Neural progenitor cell (in vitro differentiated cells): ENCODE results near the gene AIF1L. TPM values are rescaled to one million over a fixed set of nuclear protein-coding genes. Genes with fewer than 3 reads are reported as not detected.

Source experiments
- DNase-seq: peaks from one replicate; pipeline ENCODE4 v3.0.0-alpha.2; 2016; ENCODE audit warnings: low spot score
- H2AFZ ChIP-seq: fragments of 200-600 bp; sonication (generic); replicated peaks from 2 replicates; pipeline ENCODE4 v1.6.1; 2016; ENCODE audit warnings: antibody characterized with exemption
- H3F3A ChIP-seq: fragments of 200-600 bp; sonication (generic); 2 replicates; pipeline ENCODE4 v1.6.1; 2016; ENCODE audit warnings: antibody characterized with exemption, low read depth
- H3K27ac ChIP-seq: fragments of 200-600 bp; sonication (generic); 2 replicates; pipeline ENCODE4 v1.5.1; 2016; ENCODE audit warnings: mild to moderate bottlenecking
- H3K27me3 ChIP-seq: fragments of 200-600 bp; sonication (generic); 2 replicates; pipeline ENCODE4 v1.6.1; 2016; ENCODE audit warnings: mild to moderate bottlenecking, moderate library complexity
- H3K36me3 ChIP-seq: fragments of 200-600 bp; sonication (generic); 2 replicates; pipeline ENCODE4 v1.5.1; 2016
- H3K4me1 ChIP-seq: fragments of 200-600 bp; sonication (generic); 2 replicates; pipeline ENCODE4 v1.6.1; 2016; ENCODE audit warnings: mixed run types
- H3K4me2 ChIP-seq: fragments of 200-600 bp; sonication (generic); 2 replicates; pipeline ENCODE4 v1.6.1; 2016
- H3K4me3 ChIP-seq: fragments of 200-600 bp; sonication (generic); 2 replicates; pipeline ENCODE4 v1.5.1; 2016
- H3K79me2 ChIP-seq: fragments of 200-600 bp; sonication (generic); 2 replicates; pipeline ENCODE4 v1.6.1; 2016; ENCODE audit warnings: low read depth
- H3K9ac ChIP-seq: fragments of 200-600 bp; sonication (generic); 2 replicates; pipeline ENCODE4 v1.6.1; 2016
- H3K9me3 ChIP-seq: fragments of 200-600 bp; sonication (generic); 2 replicates; pipeline ENCODE4 v1.5.1; 2016; ENCODE audit warnings: low read depth
- H4K20me1 ChIP-seq: fragments of 200-600 bp; sonication (generic); 2 replicates; pipeline ENCODE4 v1.6.1; 2016; ENCODE audit warnings: low read depth
- H3K27ac Mint-ChIP-seq: 3 replicates; pipeline ENCODE4 v1.8.0; 2021; ENCODE audit warnings: mixed read lengths
- H3K27me3 Mint-ChIP-seq: 2 replicates; pipeline ENCODE4 v1.8.0; 2022; ENCODE audit warnings: low read depth, mild to moderate bottlenecking, inconsistent platforms, moderate library complexity, mixed read lengths; ENCODE audit not compliant: insufficient read depth
- H3K36me3 Mint-ChIP-seq: 3 replicates; pipeline ENCODE4 v1.8.0; 2021; ENCODE audit warnings: mixed read lengths
- H3K4me1 Mint-ChIP-seq: 3 replicates; pipeline ENCODE4 v1.8.0; 2021; ENCODE audit warnings: mixed read lengths
- H3K4me3 Mint-ChIP-seq: 3 replicates; pipeline ENCODE4 v1.8.0; 2021; ENCODE audit warnings: mild to moderate bottlenecking, moderate library complexity, mixed read lengths
- H3K9me3 Mint-ChIP-seq: 3 replicates; pipeline ENCODE4 v1.8.0; 2020; ENCODE audit warnings: mixed read lengths
- CTCF ChIP-seq: fragments of 200-600 bp; sonication (generic); IDR thresholded peaks from 2 replicates; pipeline ENCODE4 v1.5.1; 2017; ENCODE audit warnings: antibody characterized with exemption, mild to moderate bottlenecking
- EZH2 ChIP-seq: fragments of 200-600 bp; sonication (generic); IDR thresholded peaks from 2 replicates; pipeline ENCODE4 v1.6.1; 2017; ENCODE audit warnings: antibody characterized with exemption, mild to moderate bottlenecking, moderate library complexity
- EZH2phosphoT487 ChIP-seq: fragments of 200-600 bp; sonication (generic); IDR thresholded peaks from 2 replicates; pipeline ENCODE4 v1.6.1; 2017; ENCODE audit warnings: antibody characterized with exemption
- total RNA-seq: library from RNA; depleted of rRNA; stranded (reverse); fragments of >200 nt; gene quantifications from 2 replicates; pipeline ENCODE4 v1.2.3, GENCODE V29; 2015; ENCODE audit warnings: low replicate concordance

AIF1L gene
- total RNA-seq, 1 donor from 2014 or later = 69.0 TPM

GRCh38 chr9:131095666-131096268, 564 bp upstream of the AIF1L start:
- no peak for TF ChIP-seq EZH2
- no peak for TF ChIP-seq EZH2phosphoT487
- TF ChIP-seq CTCF = no peak
- Histone ChIP-seq H3K27me3 (no peaks in the 10 kb centered on the region), H3K4me2 (peak overlapping the region; percentile 47), H3K79me2 (peaks cover 34% of the 10 kb centered on the region), H3K4me3 (peak overlapping the region; percentile 79), H2AFZ (peak overlapping the region; percentile 14), H3F3A (peaks cover 31% of the 10 kb centered on the region), H3K9me3 (no peaks in the 10 kb centered on the region), H3K27ac (no peak overlapping the region), H3K36me3 (no peaks in the 10 kb centered on the region), H4K20me1 (peaks cover 15% of the 10 kb centered on the region), H3K9ac (no peak overlapping the region), H3K4me1 (peaks cover 21% of the 10 kb centered on the region)
- H3K27me3 Mint-ChIP-seq = peaks cover 12% of the 10 kb centered on the region
- H3K36me3 Mint-ChIP-seq = no peaks in the 10 kb centered on the region
- peaks cover 28% of the 10 kb centered on the region for H3K4me1 Mint-ChIP-seq
- peak overlapping the region; percentile 93 for H3K27ac Mint-ChIP-seq
- peak overlapping the region; percentile 90 for H3K4me3 Mint-ChIP-seq
- H3K9me3 Mint-ChIP-seq = no peaks in the 10 kb centered on the region
- no peak for DNase-seq

GRCh38 chr9:131097126-131097947, 1.0 kb downstream of the AIF1L start:
- Histone ChIP-seq H3K4me3 (peak overlapping the region; percentile 79), H3K9ac (peak overlapping the region; percentile 52), H3K79me2 (peaks cover 39% of the 10 kb centered on the region), H3K27ac (no peak overlapping the region), H3K9me3 (no peaks in the 10 kb centered on the region), H2AFZ (peak overlapping the region; percentile 80), H3F3A (peaks cover 31% of the 10 kb centered on the region), H4K20me1 (peaks cover 15% of the 10 kb centered on the region), H3K27me3 (no peaks in the 10 kb centered on the region), H3K4me2 (peak overlapping the region; percentile 87), H3K4me1 (peaks cover 21% of the 10 kb centered on the region), H3K36me3 (no peaks in the 10 kb centered on the region)
- no peak for DNase-seq
- no peaks in the 10 kb centered on the region for H3K9me3 Mint-ChIP-seq
- no peaks in the 10 kb centered on the region for H3K36me3 Mint-ChIP-seq
- TF ChIP-seq EZH2phosphoT487 (no peak), CTCF (no peak)
- no peak overlapping the region for H3K27ac Mint-ChIP-seq
- peak overlapping the region; percentile 85 for H3K4me3 Mint-ChIP-seq
- H3K4me1 Mint-ChIP-seq = peaks cover 25% of the 10 kb centered on the region
- peaks cover 10% of the 10 kb centered on the region for H3K27me3 Mint-ChIP-seq

GRCh38 chr9:131097948-131098278, 1.6 kb downstream of the AIF1L start:
- no peaks in the 10 kb centered on the region for H3K36me3 ChIP-seq
- H3K79me2 ChIP-seq = peaks cover 39% of the 10 kb centered on the region
- peak overlapping the region; percentile 87 for H3K4me2 ChIP-seq
- H3K27me3 ChIP-seq = no peaks in the 10 kb centered on the region
- peaks cover 31% of the 10 kb centered on the region for H3F3A ChIP-seq
- H3K9me3 Mint-ChIP-seq = no peaks in the 10 kb centered on the region
- H2AFZ ChIP-seq = no peak overlapping the region
- H3K9me3 ChIP-seq = no peaks in the 10 kb centered on the region
- H3K27ac ChIP-seq = no peak overlapping the region
- DNase-seq = no peak
- peaks cover 21% of the 10 kb centered on the region for H3K4me1 ChIP-seq
- peak overlapping the region; percentile 73 for H3K4me3 Mint-ChIP-seq
- peaks cover 28% of the 10 kb centered on the region for H3K4me1 Mint-ChIP-seq
- H3K27ac Mint-ChIP-seq = no peak overlapping the region
- no peak overlapping the region for H3K9ac ChIP-seq
- H3K4me3 ChIP-seq = peak overlapping the region; percentile 79
- H4K20me1 ChIP-seq = peaks cover 15% of the 10 kb centered on the region
- H3K27me3 Mint-ChIP-seq = peaks cover 10% of the 10 kb centered on the region
- H3K36me3 Mint-ChIP-seq = no peaks in the 10 kb centered on the region
- TF ChIP-seq EZH2 (no peak), EZH2phosphoT487 (no peak), CTCF (no peak)
